Hepatocyte (in vitro differentiated cells): Measurements from ENCODE around the gene TEX51. TPM values are rescaled to one million over a fixed set of nuclear protein-coding genes. Genes with fewer than 3 reads are reported as not detected.

Experiments
- DNase-seq: peaks from one replicate; pipeline ENCODE4 v3.0.0-alpha.2; 2016; ENCODE audit warnings: low spot score
- H2AFZ ChIP-seq: fragments of 200-600 bp; sonication (generic); 2 replicates; pipeline ENCODE4 v1.6.0; 2016; ENCODE audit warnings: antibody characterized with exemption, mild to moderate bottlenecking
- H3K27ac ChIP-seq: fragments of 200-600 bp; sonication (generic); 2 replicates; pipeline ENCODE4 v1.5.1; 2016; ENCODE audit warnings: mild to moderate bottlenecking
- H3K27me3 ChIP-seq: fragments of 200-600 bp; sonication (generic); 2 replicates; pipeline ENCODE4 v1.6.1; 2016
- H3K36me3 ChIP-seq: fragments of 200-600 bp; sonication (generic); replicated peaks from 2 replicates; pipeline ENCODE4 v1.5.1; 2016; ENCODE audit warnings: low read depth; ENCODE audit not compliant: insufficient read depth
- H3K4me1 ChIP-seq: fragments of 200-600 bp; sonication (generic); 2 replicates; pipeline ENCODE4 v1.5.1; 2016; ENCODE audit warnings: mild to moderate bottlenecking, moderate library complexity; ENCODE audit not compliant: insufficient read depth
- H3K4me2 ChIP-seq: fragments of 200-600 bp; sonication (generic); 2 replicates; pipeline ENCODE4 v1.6.0; 2016
- H3K4me3 ChIP-seq: fragments of 200-600 bp; sonication (generic); 2 replicates; pipeline ENCODE4 v1.5.1; 2016; ENCODE audit warnings: mild to moderate bottlenecking
- H3K79me2 ChIP-seq: fragments of 200-600 bp; sonication (generic); 2 replicates; pipeline ENCODE4 v1.6.0; 2017; ENCODE audit warnings: mild to moderate bottlenecking
- H3K9me2 ChIP-seq: fragments of 200-600 bp; sonication (generic); replicated peaks from 2 replicates; pipeline ENCODE4 v1.6.0; 2017; ENCODE audit warnings: mild to moderate bottlenecking; ENCODE audit not compliant: insufficient read depth
- H3K9me3 ChIP-seq: fragments of 200-600 bp; sonication (generic); 2 replicates; pipeline ENCODE4 v1.5.1; 2016; ENCODE audit warnings: low read depth, mild to moderate bottlenecking
- H4K20me1 ChIP-seq: fragments of 200-600 bp; sonication (generic); 2 replicates; pipeline ENCODE4 v1.6.0; 2016; ENCODE audit warnings: mild to moderate bottlenecking; ENCODE audit not compliant: insufficient read depth, poor library complexity, severe bottlenecking
- EZH2 ChIP-seq: fragments of 200-600 bp; sonication (generic); IDR thresholded peaks from 2 replicates; pipeline ENCODE4 v1.6.1; 2016; ENCODE audit warnings: antibody characterized with exemption, mild to moderate bottlenecking, borderline replicate concordance
- EZH2phosphoT487 ChIP-seq: fragments of 200-600 bp; sonication (generic); IDR thresholded peaks from one replicate; pipeline ENCODE4 v1.6.1; 2018; ENCODE audit warnings: antibody characterized with exemption, mild to moderate bottlenecking, low read depth, moderate library complexity; ENCODE audit not compliant: unreplicated experiment, severe bottlenecking
- WGBS: methylation state at CpG from one replicate; pipeline ENCODE4 v1.1.6; 2016; ENCODE audit warnings: low lambda C conversion rate; ENCODE audit errors: missing lambda C conversion rate; 5-methylcytosine and 5-hydroxymethylcytosine counted together
- polyA plus RNA-seq: library from polyadenylated mRNA; unstranded; fragments of >200 nt; fragmentation: Nextera tagmentation; extraction: Ambion mirVana; gene quantifications from 2 replicates; pipeline ENCODE4 v1.2.1, GENCODE V29; 2016
- total RNA-seq: library from RNA; depleted of rRNA; stranded (reverse); fragments of >200 nt; gene quantifications from 2 replicates; pipeline ENCODE4 v1.2.3, GENCODE V29; 2014
- TF ChIP-seq, protein P1 (sequence below): fragments of 200-600 bp; sonication (generic); IDR thresholded peaks from 2 replicates; pipeline ENCODE4 v1.5.1; 2016; ENCODE audit warnings: antibody characterized with exemption, mild to moderate bottlenecking; ENCODE audit not compliant: poor library complexity

Gene TEX51
- total and polyA plus RNA-seq, 2 experiments from 2014 or later = not detected

- Histone ChIP-seq H3K4me1 (no peaks in the 10 kb centered on the region), H3K4me2 (no peak overlapping the region), H3K9me2 (no peaks in the 10 kb centered on the region), H4K20me1 (no peaks in the 10 kb centered on the region), H3K36me3 (no peaks in the 10 kb centered on the region), H3K27me3 (no peaks in the 10 kb centered on the region), H3K27ac (no peak overlapping the region), H3K79me2 (no peaks in the 10 kb centered on the region), H3K4me3 (no peak overlapping the region), H3K9me3 (no peaks in the 10 kb centered on the region), H2AFZ (no peak overlapping the region)
- 77% methylated on average over 3 of the region's 3 CpGs for WGBS
- no peak for DNase-seq
- no peak for TF ChIP-seq EZH2
- TF ChIP-seq EZH2phosphoT487 = no peak
- TF ChIP-seq, protein P1, sequence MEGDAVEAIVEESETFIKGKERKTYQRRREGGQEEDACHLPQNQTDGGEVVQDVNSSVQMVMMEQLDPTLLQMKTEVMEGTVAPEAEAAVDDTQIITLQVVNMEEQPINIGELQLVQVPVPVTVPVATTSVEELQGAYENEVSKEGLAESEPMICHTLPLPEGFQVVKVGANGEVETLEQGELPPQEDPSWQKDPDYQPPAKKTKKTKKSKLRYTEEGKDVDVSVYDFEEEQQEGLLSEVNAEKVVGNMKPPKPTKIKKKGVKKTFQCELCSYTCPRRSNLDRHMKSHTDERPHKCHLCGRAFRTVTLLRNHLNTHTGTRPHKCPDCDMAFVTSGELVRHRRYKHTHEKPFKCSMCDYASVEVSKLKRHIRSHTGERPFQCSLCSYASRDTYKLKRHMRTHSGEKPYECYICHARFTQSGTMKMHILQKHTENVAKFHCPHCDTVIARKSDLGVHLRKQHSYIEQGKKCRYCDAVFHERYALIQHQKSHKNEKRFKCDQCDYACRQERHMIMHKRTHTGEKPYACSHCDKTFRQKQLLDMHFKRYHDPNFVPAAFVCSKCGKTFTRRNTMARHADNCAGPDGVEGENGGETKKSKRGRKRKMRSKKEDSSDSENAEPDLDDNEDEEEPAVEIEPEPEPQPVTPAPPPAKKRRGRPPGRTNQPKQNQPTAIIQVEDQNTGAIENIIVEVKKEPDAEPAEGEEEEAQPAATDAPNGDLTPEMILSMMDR = no peak
Observed at GRCh38 chr2:126855606-126856005, 43.1 kb upstream of the TEX51 start.

DNA sequence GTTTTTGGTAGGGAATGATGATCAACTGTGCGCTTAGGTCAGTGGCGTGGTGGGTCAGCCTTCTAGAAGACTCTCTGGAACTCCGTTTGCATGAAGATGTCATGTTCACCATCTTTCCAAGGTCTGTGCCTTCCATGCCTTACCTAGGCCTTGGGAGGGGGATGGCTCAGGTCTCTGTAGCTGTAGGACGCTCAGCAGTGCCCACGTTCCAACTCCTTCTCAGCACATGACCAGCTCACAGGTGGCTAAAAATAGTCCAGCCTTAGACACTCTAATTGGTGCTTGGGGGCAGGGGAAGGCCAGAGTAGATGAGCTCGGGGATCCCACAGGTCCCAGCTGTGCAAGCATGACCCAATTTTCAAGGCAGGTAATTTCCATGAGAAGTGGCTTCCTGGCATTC is 42.3 kb upstream of the TEX51 start:
- no peak for DNase-seq

DNA sequence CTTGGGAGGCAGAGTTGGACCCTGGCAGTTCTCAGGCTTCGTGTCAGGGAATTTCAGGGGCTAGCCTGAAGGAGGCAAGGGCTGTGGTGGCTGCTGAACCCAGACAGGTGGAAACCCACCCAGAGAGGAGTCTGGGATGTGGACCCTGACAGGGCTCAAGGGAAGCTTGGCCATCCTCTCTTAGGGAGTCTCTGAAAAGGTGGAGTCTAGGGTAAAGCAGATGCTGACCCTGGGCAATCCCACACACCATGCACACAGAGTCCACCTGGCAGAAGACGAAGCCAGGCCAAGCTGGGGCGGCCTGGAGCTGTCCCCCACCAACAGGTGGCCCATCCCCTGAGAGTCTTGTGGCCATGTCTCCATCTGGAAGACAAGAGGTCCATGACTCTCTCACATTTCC is 41.2 kb upstream of the TEX51 start:
- H3K9me3 ChIP-seq = no peaks in the 10 kb centered on the region
- DNase-seq = no peak
- H2AFZ ChIP-seq = no peak overlapping the region
- no peak overlapping the region for H3K27ac ChIP-seq
- H3K9me2 ChIP-seq = no peaks in the 10 kb centered on the region
- 90% methylated on average over 3 of the region's 3 CpGs for whole genome bisulfite sequencing
- no peaks in the 10 kb centered on the region for H3K27me3 ChIP-seq
- H3K4me3 ChIP-seq = no peak overlapping the region
- H3K4me2 ChIP-seq = no peak overlapping the region
- no peaks in the 10 kb centered on the region for H3K36me3 ChIP-seq
- TF ChIP-seq EZH2 (no peak), EZH2phosphoT487 (no peak)
- TF ChIP-seq, protein P1 = no peak
- no peaks in the 10 kb centered on the region for H4K20me1 ChIP-seq
- H3K79me2 ChIP-seq = no peaks in the 10 kb centered on the region
- no peaks in the 10 kb centered on the region for H3K4me1 ChIP-seq

More for the DNA sequence above, 42.3 kb upstream of the TEX51 start:
- Histone ChIP-seq H3K36me3 (no peaks in the 10 kb centered on the region), H3K27ac (no peak overlapping the region), H3K27me3 (no peaks in the 10 kb centered on the region), H3K79me2 (no peaks in the 10 kb centered on the region), H3K4me1 (no peaks in the 10 kb centered on the region), H3K4me3 (no peak overlapping the region), H2AFZ (no peak overlapping the region), H3K4me2 (no peak overlapping the region), H3K9me3 (no peaks in the 10 kb centered on the region), H3K9me2 (no peaks in the 10 kb centered on the region), H4K20me1 (no peaks in the 10 kb centered on the region)
- no peak for TF ChIP-seq EZH2phosphoT487
- TF ChIP-seq, protein P1 = no peak
- TF ChIP-seq EZH2 = no peak
- WGBS = 77% methylated on average over 6 of the region's 6 CpGs

- no peak for TF ChIP-seq EZH2
- TF ChIP-seq, protein P1 = no peak
- TF ChIP-seq EZH2phosphoT487 = no peak
- 73% methylated on average over 4 of the region's 4 CpGs for WGBS
- H3K36me3 ChIP-seq = no peaks in the 10 kb centered on the region
Observed at GRCh38 chr2:126858013-126858412, 40.7 kb upstream of the TEX51 start.

More at GRCh38 chr2:126858013-126858412, 40.7 kb upstream of the TEX51 start:
- Histone ChIP-seq H3K4me1 (no peaks in the 10 kb centered on the region), H3K9me3 (no peaks in the 10 kb centered on the region), H3K27me3 (no peaks in the 10 kb centered on the region), H3K79me2 (no peaks in the 10 kb centered on the region), H4K20me1 (no peaks in the 10 kb centered on the region), H3K4me2 (no peak overlapping the region), H3K27ac (no peak overlapping the region), H3K9me2 (no peaks in the 10 kb centered on the region), H2AFZ (no peak overlapping the region), H3K4me3 (no peak overlapping the region)
- no peak for DNase-seq
